Mesothelial cell of epicardium (in vitro differentiated cells): Measurements from ENCODE around the gene FSIP2. TPM values are rescaled to one million over a fixed set of nuclear protein-coding genes. Genes with fewer than 3 reads are reported as not detected.

Source experiments
- DNase-seq, 2 experiments: peaks; one replicate each; pipeline ENCODE4 v3.0.0; 2021; ENCODE audit warnings: low spot score in 2 of 2; ENCODE audit not compliant: unreplicated experiment in 2 of 2
- H3K27ac Mint-ChIP-seq: 2 replicates; pipeline ENCODE4 v1.8.0; 2021; ENCODE audit warnings: mixed read lengths
- H3K27me3 Mint-ChIP-seq: 2 replicates; pipeline ENCODE4 v1.8.0; 2021; ENCODE audit warnings: low read depth, mixed read lengths
- H3K36me3 Mint-ChIP-seq: 2 replicates; pipeline ENCODE4 v1.8.0; 2021; ENCODE audit warnings: mixed read lengths
- H3K4me1 Mint-ChIP-seq: 2 replicates; pipeline ENCODE4 v1.8.0; 2021; ENCODE audit warnings: mixed read lengths
- H3K4me3 Mint-ChIP-seq: 2 replicates; pipeline ENCODE4 v1.8.0; 2021; ENCODE audit warnings: mild to moderate bottlenecking, moderate library complexity, mixed read lengths
- H3K9me3 Mint-ChIP-seq: 2 replicates; pipeline ENCODE4 v1.8.0; 2021; ENCODE audit warnings: mixed read lengths
- CTCF ChIP-seq: fragments of 200-600 bp; sonication (generic); IDR thresholded peaks from one replicate; pipeline ENCODE4 v1.5.0; 2021; ENCODE audit warnings: antibody characterized with exemption; ENCODE audit not compliant: unreplicated experiment
- total RNA-seq: library from RNA; stranded (reverse); gene quantifications from 3 replicates; pipeline ENCODE4 v1.2.1, GENCODE V29; 2021

FSIP2 gene
- total RNA-seq, 1 donor from 2014 or later = 25.2 TPM

- no peak for DNase-seq
- H3K36me3 Mint-ChIP-seq = peaks cover 36% of the 10 kb centered on the region
Observed at GRCh38 chr2:185790361-185790760, 51.8 kb downstream of the FSIP2 start.

GRCh38 chr2:185793532-185794345, 55.1 kb downstream of the FSIP2 start:
- no peak for DNase-seq
- Mint-ChIP-seq H3K27ac (no peak overlapping the region), H3K9me3 (peaks cover 57% of the 10 kb centered on the region), H3K27me3 (no peaks in the 10 kb centered on the region), H3K4me3 (no peak overlapping the region), H3K4me1 (no peaks in the 10 kb centered on the region), H3K36me3 (peaks cover 39% of the 10 kb centered on the region)
- TF ChIP-seq CTCF = no peak

More at GRCh38 chr2:185790361-185790760, 51.8 kb downstream of the FSIP2 start:
- Mint-ChIP-seq H3K9me3 (peaks cover 35% of the 10 kb centered on the region), H3K27ac (no peak overlapping the region), H3K4me3 (no peak overlapping the region), H3K27me3 (no peaks in the 10 kb centered on the region), H3K4me1 (no peaks in the 10 kb centered on the region)
- no peak for TF ChIP-seq CTCF

GRCh38 chr2:185796758-185797157, 58.2 kb downstream of the FSIP2 start:
- TF ChIP-seq CTCF = no peak
- no peaks in the 10 kb centered on the region for H3K4me1 Mint-ChIP-seq
- no peak overlapping the region for H3K27ac Mint-ChIP-seq
- no peak overlapping the region for H3K4me3 Mint-ChIP-seq
- H3K27me3 Mint-ChIP-seq = no peaks in the 10 kb centered on the region
- no peak for DNase-seq
- H3K9me3 Mint-ChIP-seq = peaks cover 67% of the 10 kb centered on the region
- H3K36me3 Mint-ChIP-seq = peaks cover 36% of the 10 kb centered on the region

GRCh38 chr2:185802926-185803325, 64.3 kb downstream of the FSIP2 start:
- Mint-ChIP-seq H3K4me1 (no peaks in the 10 kb centered on the region), H3K36me3 (peaks cover 30% of the 10 kb centered on the region), H3K9me3 (peaks cover 70% of the 10 kb centered on the region), H3K4me3 (no peak overlapping the region), H3K27me3 (no peaks in the 10 kb centered on the region), H3K27ac (no peak overlapping the region)
- TF ChIP-seq CTCF = no peak
- DNase-seq = no peak

- TF ChIP-seq CTCF = no peak
- no peak for DNase-seq
- H3K27ac Mint-ChIP-seq = no peak overlapping the region
- peaks cover 72% of the 10 kb centered on the region for H3K9me3 Mint-ChIP-seq
- no peaks in the 10 kb centered on the region for H3K4me1 Mint-ChIP-seq
- peaks cover 21% of the 10 kb centered on the region for H3K36me3 Mint-ChIP-seq
- H3K27me3 Mint-ChIP-seq = no peaks in the 10 kb centered on the region
- H3K4me3 Mint-ChIP-seq = no peak overlapping the region
Observed at GRCh38 chr2:185806783-185807182, 68.2 kb downstream of the FSIP2 start.
